DMS53 (cell line): Measurements from ENCODE around the gene ZNF451.

Experiments
- DNase-seq: peaks from one replicate; lab custom pipeline; 2025; lab: John Stamatoyannopoulos, UW

The ZNF451 gene

GRCh38 chr6:57207872-57208271, 117.9 kb downstream of the ZNF451 start:
- DNase-seq = no peak

GRCh38 chr6:57209030-57209429, 119.0 kb downstream of the ZNF451 start:
- no peak for DNase-seq

- no peak for DNase-seq
These were observed 120.1 kb downstream of the ZNF451 start for GRCh38 chr6:57210060-57210459.

- DNase-seq = no peak
These were observed 125.3 kb downstream of the ZNF451 start for GRCh38 chr6:57215260-57215659.

- DNase-seq = no peak
These were observed 126.5 kb downstream of the ZNF451 start for GRCh38 chr6:57216235-57217101.

GRCh38 chr6:57217270-57217669, 127.3 kb downstream of the ZNF451 start:
- DNase-seq = no peak
